ENCODE results near the gene FAM83E.

- peak; percentile 67 for TF ChIP-seq POLR2A (IDR thresholded peaks at IDR 0.05; ENCODE audit: low read length)
- no peak for TF ChIP-seq MAFK (IDR thresholded peaks at IDR 0.05; ENCODE audit: partially characterized antibody)
- no peak for TF ChIP-seq RAD21 (conservative IDR thresholded peaks at IDR 0.05 in 1 of 2, IDR thresholded peaks at IDR 0.05 in 1 of 2)
- no peak for TF ChIP-seq CTCF (IDR thresholded peaks at IDR 0.05)
- TF ChIP-seq SMC3 (IDR thresholded peaks at IDR 0.05): no peak
- TF ChIP-seq RFX5 (IDR thresholded peaks at IDR 0.05): no peak
- no peak for TF ChIP-seq REST (IDR thresholded peaks at IDR 0.05)
- TF ChIP-seq HDAC2 (IDR thresholded peaks at IDR 0.05): no peak
- TF ChIP-seq SREBF2 (IDR thresholded peaks at IDR 0.05): no peak
- no peak for TF ChIP-seq HES2 (IDR thresholded peaks at IDR 0.05)
- TF ChIP-seq PBX3 (IDR thresholded peaks at IDR 0.05): no peak
- TF ChIP-seq EHF (CRISPR knock-in tag; IDR thresholded peaks at IDR 0.05): 0 out of 2 replicates have a peak, but pooled peaks have one; percentile 21
- TF ChIP-seq TP53 (CRISPR knock-in tag; IDR thresholded peaks at IDR 0.05): no peak
- TF ChIP-seq MYC (IDR thresholded peaks at IDR 0.05; ENCODE audit: borderline replicate concordance, low read length): peak; percentile 67
These were observed 19.8 kb upstream of the FAM83E start for GRCh38 chr19:48634424-48635262.
